ENCODE data around the gene RALGDS.
"Not testable (repeated sequence)": the region's sequence is repeated elsewhere in the genome, so short reads cannot be mapped to it uniquely, and the experiment has no call there.

RALGDS gene

DNA sequence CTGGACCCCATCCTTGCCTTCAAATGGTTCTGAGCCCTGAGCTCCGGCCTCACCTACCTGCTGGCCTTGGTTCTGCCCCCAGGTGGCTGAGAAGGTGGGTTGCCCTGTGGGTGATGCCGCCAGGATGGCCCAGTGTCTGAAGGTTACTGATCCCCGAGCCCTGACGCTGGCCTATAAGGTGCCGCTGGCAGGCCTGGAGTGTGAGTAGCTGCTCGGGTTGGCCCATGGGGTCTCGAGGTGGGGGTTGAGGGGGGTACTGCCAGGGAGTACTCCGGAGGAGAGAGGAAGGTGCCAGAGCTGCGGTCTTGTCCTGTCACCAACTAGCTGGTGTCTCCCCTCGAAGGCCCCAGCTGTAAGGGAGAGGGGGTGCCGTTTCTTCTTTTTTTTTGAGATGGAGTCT, 54.0 kb downstream of the RALGDS start:
- DNase-seq (ENCODE audit: low read depth in 3 of 3): no peak

DNA sequence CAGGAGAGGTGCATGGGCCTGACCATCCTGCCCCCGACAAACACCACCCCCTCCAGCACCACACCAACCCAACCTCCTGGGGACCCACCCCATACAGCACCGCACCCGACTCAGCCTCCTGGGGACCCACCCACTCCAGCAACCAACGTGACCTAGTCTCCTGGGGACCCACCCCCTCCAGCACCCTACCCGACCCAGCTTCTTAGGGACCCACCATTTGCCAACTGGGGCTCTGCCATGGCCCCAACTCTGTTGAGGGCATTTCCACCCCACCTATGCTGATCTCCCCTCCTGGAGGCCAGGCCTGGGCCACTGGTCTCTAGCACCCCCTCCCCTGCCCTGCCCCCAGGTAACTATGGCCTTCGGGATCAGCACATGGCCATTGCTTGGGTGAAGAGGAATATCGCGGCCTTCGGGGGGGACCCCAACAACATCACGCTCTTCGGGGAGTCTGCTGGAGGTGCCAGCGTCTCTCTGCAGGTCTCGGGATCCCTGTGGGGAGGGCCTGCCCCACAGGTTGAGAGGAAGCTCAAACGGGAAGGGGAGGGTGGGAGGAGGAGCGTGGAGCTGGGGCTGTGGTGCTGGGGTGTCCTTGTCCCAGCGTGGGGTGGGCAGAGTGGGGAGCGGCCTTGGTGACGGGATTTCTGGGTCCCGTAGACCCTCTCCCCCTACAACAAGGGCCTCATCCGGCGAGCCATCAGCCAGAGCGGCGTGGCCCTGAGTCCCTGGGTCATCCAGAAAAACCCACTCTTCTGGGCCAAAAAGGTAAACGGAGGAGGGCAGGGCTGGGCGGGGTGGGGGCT, 54.7 kb downstream of the RALGDS start:
- no peak for DNase-seq (ENCODE audit: low read depth in 3 of 3)

DNA sequence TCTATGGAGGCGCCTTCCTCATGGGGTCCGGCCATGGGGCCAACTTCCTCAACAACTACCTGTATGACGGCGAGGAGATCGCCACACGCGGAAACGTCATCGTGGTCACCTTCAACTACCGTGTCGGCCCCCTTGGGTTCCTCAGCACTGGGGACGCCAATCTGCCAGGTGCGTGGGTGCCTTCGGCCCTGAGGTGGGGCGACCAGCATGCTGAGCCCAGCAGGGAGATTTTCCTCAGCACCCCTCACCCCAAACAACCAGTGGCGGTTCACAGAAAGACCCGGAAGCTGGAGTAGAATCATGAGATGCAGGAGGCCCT, 56.0 kb downstream of the RALGDS start:
- DNase-seq (ENCODE audit: low read depth in 3 of 3): no peak

DNA sequence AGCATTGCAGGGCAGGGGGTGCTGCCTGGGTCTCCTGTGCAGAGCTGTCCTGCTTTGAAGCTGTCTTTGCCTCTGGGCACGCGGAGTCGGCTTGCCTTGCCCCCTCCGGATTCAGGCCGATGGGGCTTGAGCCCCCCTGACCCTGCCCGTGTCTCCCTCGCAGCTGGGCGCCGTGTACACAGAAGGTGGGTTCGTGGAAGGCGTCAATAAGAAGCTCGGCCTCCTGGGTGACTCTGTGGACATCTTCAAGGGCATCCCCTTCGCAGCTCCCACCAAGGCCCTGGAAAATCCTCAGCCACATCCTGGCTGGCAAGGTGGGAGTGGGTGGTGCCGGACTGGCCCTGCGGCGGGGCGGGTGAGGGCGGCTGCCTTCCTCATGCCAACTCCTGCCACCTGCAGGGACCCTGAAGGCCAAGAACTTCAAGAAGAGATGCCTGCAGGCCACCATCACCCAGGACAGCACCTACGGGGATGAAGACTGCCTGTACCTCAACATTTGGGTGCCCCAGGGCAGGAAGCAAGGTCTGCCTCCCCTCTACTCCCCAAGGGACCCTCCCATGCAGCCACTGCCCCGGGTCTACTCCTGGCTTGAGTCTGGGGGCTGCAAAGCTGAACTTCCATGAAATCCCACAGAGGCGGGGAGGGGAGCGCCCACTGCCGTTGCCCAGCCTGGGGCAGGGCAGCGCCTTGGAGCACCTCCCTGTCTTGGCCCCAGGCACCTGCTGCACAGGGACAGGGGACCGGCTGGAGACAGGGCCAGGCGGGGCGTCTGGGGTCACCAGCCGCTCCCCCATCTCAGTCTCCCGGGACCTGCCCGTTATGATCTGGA, 56.6 kb downstream of the RALGDS start:
- DNase-seq (ENCODE audit: low read depth in 3 of 3): no peak

DNA sequence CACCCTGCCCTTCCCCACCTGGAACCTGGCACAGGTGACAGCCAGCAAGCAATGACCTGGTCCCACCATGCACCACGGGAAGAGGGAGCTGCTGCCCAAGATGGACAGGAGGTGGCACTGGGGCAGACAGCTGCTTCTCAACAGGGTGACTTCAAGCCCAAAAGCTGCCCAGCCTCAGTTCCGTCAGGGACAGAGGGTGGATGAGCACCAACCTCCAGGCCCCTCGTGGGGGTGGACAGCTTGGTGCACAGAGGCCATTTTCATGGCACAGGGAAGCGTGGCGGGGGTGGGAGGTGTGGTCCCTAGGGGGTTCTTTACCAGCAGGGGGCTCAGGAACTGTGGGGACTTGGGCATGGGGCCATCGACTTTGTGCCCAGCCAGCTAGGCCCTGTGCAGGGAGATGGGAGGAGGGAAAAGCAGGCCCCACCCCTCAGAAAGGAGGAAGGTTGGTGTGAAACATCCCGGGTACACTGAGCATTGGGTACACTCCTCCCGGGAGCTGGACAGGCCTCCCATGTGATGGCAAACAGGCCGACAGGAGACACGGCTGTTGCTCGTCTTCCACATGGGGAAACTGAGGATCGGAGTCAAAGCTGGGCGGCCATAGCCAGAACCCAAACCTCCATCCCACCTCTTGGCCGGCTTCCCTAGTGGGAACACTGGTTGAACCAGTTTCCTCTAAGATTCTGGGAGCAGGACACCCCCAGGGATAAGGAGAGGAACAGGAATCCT, 57.4 kb downstream of the RALGDS start:
- DNase-seq (ENCODE audit: low read depth in 3 of 3): no peak

DNA sequence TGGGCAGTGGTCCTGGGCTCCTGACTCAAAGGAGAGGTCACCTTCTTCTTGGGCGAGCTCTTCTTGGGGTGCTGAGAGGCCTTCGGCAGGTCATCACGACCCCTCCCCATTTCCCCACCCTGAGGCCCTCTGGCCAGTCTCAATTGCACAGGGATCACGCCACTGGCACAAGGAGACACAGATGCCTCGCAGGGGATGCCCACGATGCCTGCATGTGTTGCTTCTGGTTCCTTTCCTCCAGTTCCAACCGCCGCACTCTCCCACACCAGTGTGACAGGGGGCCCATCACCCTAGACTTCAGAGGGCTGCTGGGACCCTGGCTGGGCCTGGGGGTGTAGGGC, 57.9 kb downstream of the RALGDS start:
- no peak for DNase-seq (ENCODE audit: low read depth in 3 of 3)

DNA sequence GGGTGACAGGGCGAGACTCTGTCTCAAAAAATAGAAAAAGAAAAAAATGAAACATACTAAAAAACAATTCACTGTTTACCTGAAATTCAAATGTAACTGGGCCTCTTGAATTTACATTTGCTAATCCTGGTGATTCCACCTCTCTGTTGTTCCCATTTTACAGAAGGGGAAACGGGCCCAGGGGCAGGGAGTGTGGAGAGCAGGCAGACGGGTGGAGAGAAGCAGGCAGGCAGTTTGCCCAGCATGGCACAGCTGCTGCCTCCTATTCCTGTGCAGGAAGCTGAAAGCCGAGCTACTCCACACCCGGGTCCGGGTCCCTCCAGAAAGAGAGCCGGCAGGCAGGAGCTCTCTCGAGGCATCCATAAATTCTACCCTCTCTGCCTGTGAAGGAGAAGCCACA, 58.5 kb downstream of the RALGDS start:
- not testable (repeated sequence) for DNase-seq (ENCODE audit: low read depth in 3 of 3)

DNA sequence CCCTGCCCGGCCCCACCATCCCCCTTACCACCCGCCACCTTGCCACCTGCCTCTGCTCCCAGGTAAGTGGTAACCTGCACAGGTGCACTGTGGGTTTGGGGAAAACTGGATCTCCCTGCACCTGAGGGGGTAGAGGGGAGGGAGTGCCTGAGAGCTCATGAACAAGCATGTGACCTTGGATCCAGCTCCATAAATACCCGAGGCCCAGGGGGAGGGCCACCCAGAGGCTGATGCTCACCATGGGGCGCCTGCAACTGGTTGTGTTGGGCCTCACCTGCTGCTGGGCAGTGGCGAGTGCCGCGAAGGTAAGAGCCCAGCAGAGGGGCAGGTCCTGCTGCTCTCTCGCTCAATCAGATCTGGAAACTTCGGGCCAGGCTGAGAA, 59.3 kb downstream of the RALGDS start, which contains the start of gene CEL:
CEL (plus strand) TSS at position 218 of the 382 bp plus-strand sequence; CDS start at position 240, 22 bp downstream.
- not testable (repeated sequence) for DNase-seq (ENCODE audit: low read depth in 3 of 3)

DNA sequence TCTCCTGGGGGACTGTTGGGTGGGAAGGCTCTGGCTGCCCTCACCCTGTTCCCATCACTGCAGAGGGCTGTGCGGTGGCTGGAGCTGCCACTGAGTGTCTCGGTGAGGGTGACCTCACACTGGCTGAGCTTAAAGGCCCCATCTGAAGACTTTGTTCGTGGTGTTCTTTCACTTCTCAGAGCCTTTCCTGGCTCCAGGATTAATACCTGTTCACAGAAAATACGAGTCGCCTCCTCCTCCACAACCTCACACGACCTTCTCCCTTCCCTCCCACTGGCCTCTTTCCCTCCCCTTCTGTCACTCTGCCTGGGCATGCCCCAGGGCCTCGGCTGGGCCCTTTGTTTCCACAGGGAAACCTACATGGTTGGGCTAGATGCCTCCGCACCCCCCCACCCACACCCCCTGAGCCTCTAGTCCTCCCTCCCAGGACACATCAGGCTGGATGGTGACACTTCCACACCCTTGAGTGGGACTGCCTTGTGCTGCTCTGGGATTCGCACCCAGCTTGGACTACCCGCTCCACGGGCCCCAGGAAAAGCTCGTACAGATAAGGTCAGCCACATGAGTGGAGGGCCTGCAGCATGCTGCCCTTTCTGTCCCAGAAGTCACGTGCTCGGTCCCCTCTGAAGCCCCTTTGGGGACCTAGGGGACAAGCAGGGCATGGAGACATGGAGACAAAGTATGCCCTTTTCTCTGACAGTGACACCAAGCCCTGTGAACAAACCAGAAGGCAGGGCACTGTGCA, 59.8 kb downstream of the RALGDS start:
- DNase-seq (ENCODE audit: low read depth in 3 of 3): not testable (repeated sequence)

DNA sequence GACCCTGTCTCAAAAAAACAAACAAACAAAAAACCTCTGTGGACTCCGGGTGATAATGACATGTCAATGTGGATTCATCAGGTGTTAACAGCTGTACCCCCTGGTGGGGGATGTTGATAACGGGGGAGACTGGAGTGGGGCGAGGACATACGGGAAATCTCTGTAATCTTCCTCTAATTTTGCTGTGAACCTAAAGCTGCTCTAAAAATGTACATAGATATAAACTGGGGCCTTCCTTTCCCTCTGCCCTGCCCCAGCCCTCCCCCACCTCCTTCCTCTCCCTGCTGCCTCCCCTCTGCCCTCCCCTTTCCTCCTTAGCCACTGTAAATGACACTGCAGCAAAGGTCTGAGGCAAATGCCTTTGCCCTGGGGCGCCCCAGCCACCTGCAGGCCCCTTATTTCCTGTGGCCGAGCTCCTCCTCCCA, 60.6 kb downstream of the RALGDS start:
- no peak for DNase-seq (ENCODE audit: low read depth in 3 of 3)

DNA sequence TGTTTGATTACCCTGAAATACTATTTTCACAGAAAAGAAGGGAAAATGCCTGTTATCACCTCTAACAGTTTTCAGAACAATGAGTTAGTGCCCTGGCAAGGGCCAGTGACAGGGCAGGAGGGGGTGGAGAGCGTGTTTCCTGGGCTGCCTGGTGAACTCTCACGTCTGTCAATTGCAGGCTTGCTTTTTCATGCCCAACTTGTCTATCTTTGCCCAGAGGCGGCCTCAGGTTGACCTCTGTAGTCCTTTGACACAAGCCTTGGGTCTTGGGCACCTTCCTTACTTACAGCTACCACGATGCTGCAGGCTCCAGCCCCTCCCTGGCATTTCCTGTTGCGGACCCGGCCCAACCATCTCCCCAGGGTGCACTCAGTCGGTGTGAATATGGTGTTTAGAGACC, 61.4 kb downstream of the RALGDS start:
- no peak for DNase-seq (ENCODE audit: low read depth in 3 of 3)

DNA sequence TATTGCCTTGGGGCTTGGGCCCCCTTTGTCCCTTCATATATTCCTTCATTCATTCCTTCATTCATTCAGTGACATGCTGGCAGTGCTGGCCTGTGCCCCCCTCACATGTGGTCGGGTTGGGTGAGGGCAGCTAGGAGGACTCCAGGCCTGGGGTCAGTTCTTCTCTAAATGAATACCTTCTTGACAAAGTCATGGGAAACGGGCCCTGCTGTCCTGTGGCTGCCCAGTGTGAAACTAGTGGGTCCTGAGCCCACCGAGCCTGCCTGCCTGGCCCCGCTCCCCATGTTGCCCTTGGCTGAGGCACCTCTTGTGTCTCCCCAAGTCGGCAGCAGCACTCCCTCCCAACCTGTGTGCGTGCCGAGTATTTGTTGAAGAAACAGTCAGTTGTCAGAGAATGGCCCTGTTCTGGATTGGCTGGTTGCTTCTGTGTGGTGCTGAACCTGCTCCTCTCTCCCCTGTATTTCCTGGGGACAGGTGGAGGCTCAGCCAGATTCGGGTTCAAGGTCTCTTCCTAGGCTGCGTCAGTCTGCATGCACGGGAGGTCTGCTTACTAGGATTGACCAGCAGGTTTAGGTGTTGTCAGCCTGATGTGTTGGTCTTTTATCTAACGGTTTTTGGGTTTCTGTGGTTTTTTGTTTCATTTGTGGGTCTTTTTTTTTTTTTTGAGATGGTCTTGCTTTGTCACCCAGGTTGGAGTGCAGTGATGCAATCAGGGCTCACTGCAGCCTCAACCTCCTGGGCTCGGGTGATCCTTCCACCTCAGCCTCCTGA, 62.3 kb downstream of the RALGDS start:
- no peak for DNase-seq (ENCODE audit: low read depth in 3 of 3)

DNA sequence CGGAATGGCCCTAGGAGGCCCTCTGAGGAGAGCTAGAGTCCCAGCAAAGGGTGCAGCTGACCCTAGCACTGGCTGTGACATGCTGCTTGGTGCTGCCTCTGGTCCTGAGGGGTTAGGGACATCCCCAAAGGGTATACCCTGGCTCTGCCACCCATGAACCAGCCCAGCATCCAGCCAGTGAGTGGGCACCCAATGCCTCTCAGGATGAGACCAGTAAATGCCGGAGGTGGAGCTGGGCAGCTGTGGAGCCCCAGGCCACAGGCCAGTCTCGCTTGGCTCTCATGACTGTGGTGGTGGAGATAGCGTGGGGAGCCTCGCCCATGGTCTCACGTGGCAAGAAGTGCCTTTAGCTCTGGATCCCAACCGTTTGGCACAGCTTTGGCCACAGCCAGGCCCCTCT, 63.0 kb downstream of the RALGDS start:
- no peak for DNase-seq (ENCODE audit: low read depth in 3 of 3)

DNA sequence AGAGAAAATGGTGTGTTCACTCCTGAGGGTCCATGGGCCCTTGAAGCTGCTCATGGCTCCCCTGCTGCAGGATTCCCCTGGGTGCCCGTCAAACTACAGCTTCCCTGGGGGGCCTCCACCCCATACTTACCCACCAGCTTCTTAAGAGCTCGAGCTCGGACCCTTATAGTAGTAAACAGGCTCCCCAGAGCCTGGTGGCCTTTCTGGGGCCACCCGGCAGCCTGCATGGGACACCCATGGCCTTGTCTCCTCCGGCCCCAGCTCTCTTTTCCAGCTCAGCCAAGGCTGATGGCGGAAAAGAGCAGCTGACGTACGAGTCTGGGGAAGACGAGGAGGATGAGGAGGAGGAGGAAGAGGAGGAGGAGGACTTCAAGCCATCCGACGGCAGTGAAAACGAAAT, 63.5 kb downstream of the RALGDS start:
- DNase-seq (ENCODE audit: low read depth in 3 of 3): no peak

DNA sequence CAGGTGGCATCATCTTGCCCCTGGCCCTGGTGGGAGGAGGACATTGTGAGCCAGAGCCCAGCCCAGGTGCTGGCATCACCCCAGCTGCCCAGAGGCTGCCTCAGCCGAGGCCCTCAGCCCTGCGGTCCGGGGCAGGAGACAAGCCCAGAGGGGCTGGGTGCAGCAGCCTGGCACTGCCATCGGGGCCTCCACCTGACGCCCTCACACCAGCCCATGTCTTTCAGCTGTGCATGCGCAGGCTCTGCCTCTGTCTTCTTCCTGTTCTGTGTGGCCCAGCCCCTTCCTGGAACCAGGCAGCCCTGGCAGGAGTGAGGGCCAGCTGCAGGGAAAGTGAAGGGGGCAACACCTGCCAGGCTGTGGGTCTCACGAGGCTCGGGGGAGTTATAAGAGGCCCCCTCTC, 64.0 kb downstream of the RALGDS start:
- no peak for DNase-seq (ENCODE audit: low read depth in 3 of 3)

DNA sequence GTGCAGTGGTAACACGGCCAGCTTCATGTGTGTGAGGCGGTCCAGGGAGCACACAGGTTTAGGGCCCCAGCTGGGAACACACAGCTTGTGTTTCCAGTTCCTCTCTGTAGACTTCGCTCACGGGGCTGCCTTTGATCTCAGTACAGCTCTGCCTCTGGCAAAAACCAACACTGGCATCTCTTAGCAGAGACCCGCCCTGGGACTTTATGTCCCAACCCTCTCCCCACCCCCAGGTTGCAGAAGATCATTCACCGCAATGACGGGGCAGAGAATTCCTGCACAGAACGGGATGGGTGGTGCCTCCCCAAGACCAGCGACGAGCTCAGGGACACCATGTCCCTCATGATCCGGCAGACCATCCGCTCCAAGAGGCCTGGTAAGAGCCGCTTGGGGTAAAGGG, 64.5 kb downstream of the RALGDS start:
- no peak for DNase-seq (ENCODE audit: low read depth in 3 of 3)

DNA sequence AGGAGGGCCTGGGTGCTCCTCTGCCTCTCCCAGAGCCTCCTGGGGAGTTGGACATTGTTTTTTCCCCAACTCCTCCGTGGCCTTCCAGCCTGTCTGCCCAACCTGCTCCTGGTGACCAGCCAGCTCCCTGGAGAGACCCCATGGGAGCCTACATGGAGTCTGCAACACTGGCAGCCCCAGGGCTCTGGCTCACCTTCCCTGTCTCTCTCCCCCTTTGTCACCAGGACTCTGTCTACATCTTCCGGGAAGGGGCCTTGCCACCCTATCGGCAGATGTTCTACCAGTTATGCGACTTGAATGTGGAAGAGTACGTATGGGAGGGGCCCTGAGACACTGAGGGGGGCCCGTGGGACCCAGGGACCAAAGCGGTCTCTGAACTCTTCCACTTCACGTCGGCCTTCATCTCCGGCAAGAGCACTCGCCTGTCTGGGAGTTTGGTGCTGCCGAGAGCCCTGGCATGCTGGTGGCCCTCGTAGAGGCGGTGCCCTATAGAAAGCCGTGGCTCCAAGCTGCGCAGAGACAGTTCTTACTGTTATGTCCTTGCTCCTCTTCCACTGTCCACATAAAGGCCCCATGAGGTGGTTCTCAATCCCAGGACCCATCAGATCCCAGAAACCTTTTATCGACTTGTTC, 65.1 kb downstream of the RALGDS start:
- no peak for DNase-seq (ENCODE audit: low read depth in 3 of 3)

DNA sequence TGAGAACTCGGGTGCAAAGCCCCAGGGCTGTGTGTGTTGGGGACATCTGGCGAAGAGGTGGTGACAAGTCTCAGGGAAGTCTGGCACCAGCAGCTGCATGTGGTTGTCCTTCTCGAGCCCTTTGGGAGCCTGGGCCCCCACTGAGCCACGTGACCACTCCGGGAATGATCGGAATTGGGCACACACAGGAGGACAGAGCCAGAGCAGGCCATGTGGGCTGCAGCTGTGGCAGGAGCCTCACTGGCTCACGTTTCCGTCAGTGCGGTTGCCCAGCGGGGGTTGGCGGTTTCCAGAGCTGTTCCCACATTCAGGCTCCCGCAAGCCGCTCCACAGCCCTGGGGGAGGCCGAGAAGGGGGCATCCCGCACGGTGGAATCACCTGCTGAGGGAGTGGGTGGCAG, 66.1 kb downstream of the RALGDS start:
- DNase-seq (ENCODE audit: low read depth in 3 of 3): no peak

DNA sequence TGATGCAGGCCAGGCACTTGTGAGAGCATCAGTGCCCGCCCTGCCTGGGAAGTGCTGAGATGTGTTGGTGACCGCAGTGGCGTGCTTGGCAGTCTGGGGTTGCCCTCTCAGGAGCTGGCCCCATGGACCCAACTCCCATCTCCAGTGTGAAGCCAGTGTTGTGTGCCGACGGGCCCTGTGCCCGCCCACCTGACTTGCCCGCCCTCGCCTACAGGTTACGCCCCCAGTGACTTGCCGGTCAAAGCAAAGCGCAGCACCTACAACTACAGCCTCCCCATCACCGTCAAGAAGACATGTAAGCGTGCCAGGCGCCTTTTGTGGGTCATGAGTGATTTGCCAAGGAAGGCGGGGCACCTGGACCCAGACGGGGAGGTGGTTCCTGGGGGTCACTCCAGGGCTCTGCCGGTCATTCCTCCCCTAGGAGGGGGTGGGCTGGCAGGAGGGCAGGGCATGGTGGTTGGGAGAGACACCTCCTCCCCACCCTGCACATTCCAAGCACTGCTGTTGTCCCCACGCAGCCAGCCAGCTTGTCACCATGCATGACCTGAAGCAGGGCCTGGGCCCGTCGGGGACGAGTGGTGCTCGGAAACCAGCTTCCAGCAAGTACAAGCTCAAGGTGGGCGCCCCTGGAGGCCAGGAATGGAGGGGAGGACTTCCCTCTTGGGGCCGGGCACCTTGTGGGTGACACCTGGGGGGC, 66.7 kb downstream of the RALGDS start:
- DNase-seq (ENCODE audit: low read depth in 3 of 3): no peak

DNA sequence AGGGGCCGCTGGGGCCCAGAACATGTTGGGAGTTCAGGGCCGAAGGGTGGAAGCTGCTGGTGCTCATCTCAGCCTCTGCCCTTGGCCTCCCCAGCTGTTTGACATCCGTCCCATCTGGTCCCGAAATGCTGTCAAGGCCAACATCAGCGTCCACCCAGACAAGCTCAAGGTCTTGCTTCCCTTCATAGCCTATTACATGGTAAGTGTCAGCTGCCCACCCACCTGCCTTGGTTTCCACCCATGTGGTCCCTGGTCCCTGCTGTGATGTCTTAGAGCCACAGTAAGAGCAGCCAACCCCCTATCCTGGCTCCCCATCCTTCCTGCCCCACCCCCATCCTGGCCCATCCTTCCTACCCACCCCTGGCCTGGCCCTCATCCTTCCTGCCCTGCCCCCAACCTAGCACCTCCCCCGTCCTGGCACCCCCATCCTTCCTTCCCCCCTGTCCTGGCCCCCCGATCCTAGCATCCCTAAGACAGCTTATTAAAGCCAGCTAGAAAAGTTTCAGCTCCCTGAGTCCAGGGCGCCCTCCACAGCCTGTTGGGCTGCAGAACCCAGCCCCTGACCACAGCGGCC, 69.0 kb downstream of the RALGDS start:
- no peak for DNase-seq (ENCODE audit: low read depth in 3 of 3)
